ENCODE data around the gene SERPINB8. TPM values are rescaled to one million over a fixed set of nuclear protein-coding genes. Genes with fewer than 3 reads are reported as not detected.

The SERPINB8 gene
- total RNA-seq, 1 donor from 2014 or later: 27.9 TPM

DNA sequence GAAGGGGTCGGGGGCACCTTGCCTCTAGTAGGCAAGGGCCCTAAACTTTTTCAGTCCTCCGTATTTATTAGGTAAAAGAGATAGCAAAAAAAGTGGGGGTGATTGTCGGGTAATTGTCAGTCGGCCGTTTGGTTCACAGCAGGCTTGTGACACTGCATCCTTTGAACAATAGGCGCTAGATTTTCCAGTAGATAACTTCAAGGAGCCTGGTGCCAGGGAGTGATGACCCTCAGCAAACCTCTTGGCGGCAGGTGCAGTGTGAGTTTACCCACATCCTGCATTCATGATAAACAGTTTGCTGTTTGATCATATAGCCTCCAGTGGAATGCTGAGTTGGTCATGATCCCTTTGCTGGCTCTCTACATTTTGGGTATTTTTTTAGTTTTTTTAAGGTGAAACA, 22.9 kb downstream of the SERPINB8 start:
- Histone ChIP-seq H3K27me3 (ENCODE audit: control insufficient read depth, insufficient read depth, low read length) (no peaks in the 10 kb centered on the region), H3K36me3 (ENCODE audit: control insufficient read depth, insufficient read depth, low read length) (peaks cover under 1% of the 10 kb centered on the region), H3K4me3 (ENCODE audit: low read depth, low read length) (no peak overlapping the region)
- no peak for DNase-seq (ENCODE audit: low read depth)
- no peak for FAIRE-seq
- TF ChIP-seq, protein P1, sequence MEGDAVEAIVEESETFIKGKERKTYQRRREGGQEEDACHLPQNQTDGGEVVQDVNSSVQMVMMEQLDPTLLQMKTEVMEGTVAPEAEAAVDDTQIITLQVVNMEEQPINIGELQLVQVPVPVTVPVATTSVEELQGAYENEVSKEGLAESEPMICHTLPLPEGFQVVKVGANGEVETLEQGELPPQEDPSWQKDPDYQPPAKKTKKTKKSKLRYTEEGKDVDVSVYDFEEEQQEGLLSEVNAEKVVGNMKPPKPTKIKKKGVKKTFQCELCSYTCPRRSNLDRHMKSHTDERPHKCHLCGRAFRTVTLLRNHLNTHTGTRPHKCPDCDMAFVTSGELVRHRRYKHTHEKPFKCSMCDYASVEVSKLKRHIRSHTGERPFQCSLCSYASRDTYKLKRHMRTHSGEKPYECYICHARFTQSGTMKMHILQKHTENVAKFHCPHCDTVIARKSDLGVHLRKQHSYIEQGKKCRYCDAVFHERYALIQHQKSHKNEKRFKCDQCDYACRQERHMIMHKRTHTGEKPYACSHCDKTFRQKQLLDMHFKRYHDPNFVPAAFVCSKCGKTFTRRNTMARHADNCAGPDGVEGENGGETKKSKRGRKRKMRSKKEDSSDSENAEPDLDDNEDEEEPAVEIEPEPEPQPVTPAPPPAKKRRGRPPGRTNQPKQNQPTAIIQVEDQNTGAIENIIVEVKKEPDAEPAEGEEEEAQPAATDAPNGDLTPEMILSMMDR (IDR thresholded peaks at IDR 0.05; ENCODE audit: insufficient read depth, low read length, severe bottlenecking): no peak

DNA sequence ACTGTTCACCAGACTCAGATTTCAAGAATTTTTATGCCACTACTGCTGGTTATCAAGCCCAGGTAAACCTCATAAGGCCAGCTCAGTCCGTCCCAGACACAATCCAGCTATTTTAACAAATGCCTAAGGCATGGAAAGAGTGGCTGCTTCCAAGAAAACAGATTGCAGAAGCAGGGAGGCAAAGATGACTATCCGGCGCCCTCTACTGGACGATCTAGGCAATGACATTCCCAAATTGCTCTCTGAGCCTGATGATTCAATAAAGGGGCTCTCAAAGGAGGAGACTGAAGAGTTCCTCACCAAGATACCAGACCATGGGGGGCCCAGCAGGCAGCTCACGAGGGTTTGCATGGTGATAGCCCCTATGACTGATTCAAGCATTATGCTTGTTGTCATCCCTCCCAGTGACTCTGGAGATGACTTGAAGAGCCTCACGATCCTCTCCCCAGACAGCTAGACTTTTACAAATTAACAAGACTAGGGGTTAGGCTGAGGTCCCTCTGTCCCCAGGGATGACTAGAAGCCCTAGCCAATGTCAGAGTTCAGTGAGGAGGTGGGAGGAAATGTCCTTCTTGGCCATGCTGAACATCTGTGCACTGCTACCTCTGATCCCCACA, 25.0 kb downstream of the SERPINB8 start:
- H3K36me3 ChIP-seq (ENCODE audit: control insufficient read depth, insufficient read depth, low read length): no peaks in the 10 kb centered on the region
- H3K27me3 ChIP-seq (ENCODE audit: control insufficient read depth, insufficient read depth, low read length): no peaks in the 10 kb centered on the region
- FAIRE-seq: no peak
- TF ChIP-seq, protein P1 (IDR thresholded peaks at IDR 0.05; ENCODE audit: insufficient read depth, low read length, severe bottlenecking): peak; percentile 87
- DNase-seq (ENCODE audit: low read depth): peak; percentile 59
- H3K4me3 ChIP-seq (ENCODE audit: low read depth, low read length): no peak overlapping the region

DNA sequence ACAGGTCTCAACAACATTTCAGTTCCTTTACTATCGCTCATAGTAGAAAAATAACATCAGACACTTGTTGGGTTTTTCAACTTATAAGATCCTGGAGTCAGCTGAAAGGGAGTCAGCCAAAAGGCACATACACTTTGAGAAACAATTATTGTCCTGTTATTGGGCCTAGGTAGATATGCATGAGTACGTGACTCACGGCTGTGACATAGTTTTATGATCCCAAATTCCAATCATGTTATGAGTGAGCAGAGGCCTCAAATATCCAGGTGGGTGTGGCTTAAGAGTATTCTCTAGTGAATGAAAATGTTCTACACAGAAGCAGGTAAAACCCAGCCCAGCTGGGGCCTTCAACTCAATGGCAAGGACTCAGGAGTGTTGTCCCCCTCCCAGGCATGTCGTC, 27.2 kb downstream of the SERPINB8 start:
- H3K4me3 ChIP-seq (ENCODE audit: low read depth, low read length): no peak overlapping the region
- no peak for FAIRE-seq
- H3K27me3 ChIP-seq (ENCODE audit: control insufficient read depth, insufficient read depth, low read length): no peaks in the 10 kb centered on the region

DNA sequence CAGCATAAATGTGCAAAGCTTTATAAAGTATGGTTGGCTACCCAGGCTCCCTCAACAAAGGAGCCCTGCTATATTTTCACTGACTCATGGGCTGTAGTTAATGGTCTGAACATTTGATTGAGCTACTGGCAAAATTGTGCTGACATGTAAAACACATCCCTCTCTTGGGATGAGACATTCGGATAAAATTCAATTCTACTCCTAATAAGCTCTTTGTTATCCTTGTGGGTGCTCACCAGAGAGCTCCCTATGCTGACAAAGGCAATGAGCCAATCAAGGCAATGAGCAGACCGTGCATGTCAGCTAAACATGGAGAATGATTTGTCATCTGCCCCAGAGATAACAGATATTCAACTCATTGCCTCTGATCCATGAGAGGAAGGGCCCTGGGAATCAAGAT, 27.7 kb downstream of the SERPINB8 start:
- Histone ChIP-seq H3K36me3 (ENCODE audit: control insufficient read depth, insufficient read depth, low read length) (no peaks in the 10 kb centered on the region), H3K4me3 (ENCODE audit: low read depth, low read length) (no peak overlapping the region), H3K27me3 (ENCODE audit: control insufficient read depth, insufficient read depth, low read length) (no peaks in the 10 kb centered on the region)
- FAIRE-seq (peak; percentile 55), DNase-seq (ENCODE audit: low read depth) (peak; percentile 46)
- TF ChIP-seq, protein P1 (IDR thresholded peaks at IDR 0.05; ENCODE audit: insufficient read depth, low read length, severe bottlenecking): no peak

More for the DNA sequence above, 27.2 kb downstream of the SERPINB8 start:
- H3K36me3 ChIP-seq (ENCODE audit: control insufficient read depth, insufficient read depth, low read length): no peaks in the 10 kb centered on the region
- TF ChIP-seq, protein P1 (IDR thresholded peaks at IDR 0.05; ENCODE audit: insufficient read depth, low read length, severe bottlenecking): no peak
- peak; percentile 45 for DNase-seq (ENCODE audit: low read depth)

DNA sequence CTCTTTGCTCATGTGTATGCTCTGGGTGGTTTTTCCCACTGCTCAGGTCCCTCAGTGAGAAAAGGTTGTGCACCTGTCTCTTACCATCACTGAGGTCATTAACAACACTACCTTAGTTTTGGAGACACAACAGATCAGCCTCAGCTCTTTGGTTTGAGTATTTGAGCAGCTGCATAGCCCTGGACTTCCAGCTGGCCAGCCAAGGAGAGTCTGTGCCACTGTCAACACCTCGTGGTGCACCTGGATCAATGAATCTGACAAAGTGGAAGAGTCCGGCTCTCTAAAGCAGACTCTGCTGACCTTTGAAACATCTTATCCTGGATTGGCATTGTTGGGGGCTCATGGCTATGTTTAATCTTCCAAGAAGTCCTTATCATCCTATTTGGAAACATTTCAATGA, 30.0 kb downstream of the SERPINB8 start:
- H3K27me3 ChIP-seq (ENCODE audit: control insufficient read depth, insufficient read depth, low read length): no peaks in the 10 kb centered on the region
- TF ChIP-seq, protein P1 (IDR thresholded peaks at IDR 0.05; ENCODE audit: insufficient read depth, low read length, severe bottlenecking): no peak
- peak; percentile 75 for FAIRE-seq

DNA sequence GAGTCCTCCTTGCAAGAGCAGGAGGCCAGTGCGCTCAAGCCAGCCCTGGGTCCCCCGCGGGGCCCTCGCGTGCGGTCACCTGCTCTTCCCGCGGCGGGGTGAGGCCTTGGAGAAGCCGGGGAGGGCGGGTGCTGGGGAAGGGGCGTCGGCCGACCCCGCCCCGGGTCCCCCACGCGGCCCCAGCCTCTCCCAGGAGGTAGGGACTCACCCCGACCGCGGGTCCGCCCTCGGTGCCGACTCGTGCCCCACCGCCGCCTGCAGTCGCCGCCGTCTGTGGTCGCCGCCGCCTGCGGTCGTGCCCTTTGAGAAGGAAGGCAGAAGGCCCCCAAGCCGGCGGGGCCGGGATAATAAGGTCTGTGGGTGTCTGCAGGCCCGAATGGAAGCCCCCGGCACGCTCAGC, 32.7 kb downstream of the SERPINB8 start:
- no peaks in the 10 kb centered on the region for H3K36me3 ChIP-seq (ENCODE audit: control insufficient read depth, insufficient read depth, low read length)
- H3K27me3 ChIP-seq (ENCODE audit: control insufficient read depth, insufficient read depth, low read length): no peaks in the 10 kb centered on the region
- H3K4me3 ChIP-seq (ENCODE audit: low read depth, low read length): no peak overlapping the region
- TF ChIP-seq, protein P1 (IDR thresholded peaks at IDR 0.05; ENCODE audit: insufficient read depth, low read length, severe bottlenecking): no peak
- FAIRE-seq (no peak), DNase-seq (ENCODE audit: low read depth) (no peak)

More for the DNA sequence above, 30.0 kb downstream of the SERPINB8 start:
- no peak overlapping the region for H3K4me3 ChIP-seq (ENCODE audit: low read depth, low read length)
- DNase-seq (ENCODE audit: low read depth): no peak
- H3K36me3 ChIP-seq (ENCODE audit: control insufficient read depth, insufficient read depth, low read length): no peaks in the 10 kb centered on the region

Measured in bronchial epithelial cell (primary cell).